OCI-LY1 (cell line): ENCODE data around the gene TEX13B.

Experiments used
- H2AFZ ChIP-seq: fragments of 200-600 bp; sonication (generic), shearing (Covaris generic); 2 replicates; pipeline ENCODE4 v1.6.0; 2014; ENCODE audit warnings: antibody characterized with exemption, mild to moderate bottlenecking, low read length
- H3F3A ChIP-seq: fragments of 200-600 bp; sonication (generic), shearing (Covaris generic); 2 replicates; pipeline ENCODE4 v1.6.0; 2014; ENCODE audit warnings: mild to moderate bottlenecking, antibody characterized with exemption, low read length, moderate library complexity; ENCODE audit not compliant: insufficient read depth
- H3K27ac ChIP-seq: fragments of 200-600 bp; sonication (generic); 2 replicates; pipeline ENCODE4 v1.5.1; 2014; ENCODE audit warnings: low read length, mixed run types, mild to moderate bottlenecking, low read depth; ENCODE audit not compliant: poor library complexity, severe bottlenecking
- H3K27me3 ChIP-seq: fragments of 200-600 bp; sonication (generic); 2 replicates; pipeline ENCODE4 v1.6.0; 2014; ENCODE audit warnings: antibody characterized with exemption, mild to moderate bottlenecking, low read length, moderate library complexity; ENCODE audit not compliant: insufficient read depth
- H3K36me3 ChIP-seq: fragments of 200-600 bp; sonication (generic); 2 replicates; pipeline ENCODE4 v1.6.1; 2014; ENCODE audit warnings: mild to moderate bottlenecking, antibody characterized with exemption, low read length, moderate library complexity, mixed read lengths; ENCODE audit not compliant: insufficient read depth
- H3K4me1 ChIP-seq: fragments of 200-600 bp; sonication (generic); 2 replicates; pipeline ENCODE4 v1.5.1; 2014; ENCODE audit warnings: mild to moderate bottlenecking, low read length, moderate library complexity; ENCODE audit not compliant: insufficient read depth, severe bottlenecking
- H3K4me2 ChIP-seq: fragments of 200-600 bp; sonication (generic), shearing (Covaris generic); 2 replicates; pipeline ENCODE4 v1.6.1; 2014; ENCODE audit warnings: low read length
- H3K4me3 ChIP-seq: fragments of 200-600 bp; sonication (generic); 2 replicates; pipeline ENCODE4 v1.5.1; 2014; ENCODE audit warnings: low read length, low read depth, mild to moderate bottlenecking, mixed read lengths; ENCODE audit not compliant: poor library complexity, severe bottlenecking
- H3K79me2 ChIP-seq: fragments of 200-600 bp; shearing (Covaris generic); 2 replicates; pipeline ENCODE4 v1.6.1; 2016; ENCODE audit warnings: mixed run types, low read length, mixed read lengths; ENCODE audit not compliant: insufficient read depth
- H3K9ac ChIP-seq: fragments of 200-600 bp; sonication (generic), shearing (Covaris generic); 2 replicates; pipeline ENCODE4 v1.6.1; 2014; ENCODE audit warnings: mild to moderate bottlenecking, low read length, mixed read lengths
- H3K9me2 ChIP-seq: fragments of 200-600 bp; sonication (generic), shearing (Covaris generic); 2 replicates; pipeline ENCODE4 v1.6.1; 2014; ENCODE audit warnings: low read depth, mild to moderate bottlenecking, low read length, mixed read lengths
- H3K9me3 ChIP-seq: fragments of 200-600 bp; shearing (Covaris generic); 2 replicates; pipeline ENCODE4 v1.6.1; 2014; ENCODE audit warnings: low read length, mixed read lengths
- H4K20me1 ChIP-seq: fragments of 200-600 bp; sonication (generic), shearing (Covaris generic); 2 replicates; pipeline ENCODE4 v1.6.0; 2016; ENCODE audit warnings: mild to moderate bottlenecking, low read length; ENCODE audit not compliant: insufficient read depth
- EZH2 ChIP-seq: fragments of 200-600 bp; sonication (generic), shearing (Covaris generic); IDR thresholded peaks from 2 replicates; pipeline ENCODE4 v1.8.0; 2017; ENCODE audit warnings: borderline replicate concordance, mixed run types, mild to moderate bottlenecking, antibody characterized with exemption, low read length, moderate library complexity, mixed read lengths
- TF ChIP-seq, protein P1 (sequence below): fragments of 200-600 bp; sonication (generic), shearing (Covaris generic); IDR thresholded peaks from 2 replicates; pipeline ENCODE4 v1.5.1; 2017; ENCODE audit warnings: mild to moderate bottlenecking, antibody characterized with exemption, low read length, moderate library complexity, mixed read lengths

Gene TEX13B

DNA sequence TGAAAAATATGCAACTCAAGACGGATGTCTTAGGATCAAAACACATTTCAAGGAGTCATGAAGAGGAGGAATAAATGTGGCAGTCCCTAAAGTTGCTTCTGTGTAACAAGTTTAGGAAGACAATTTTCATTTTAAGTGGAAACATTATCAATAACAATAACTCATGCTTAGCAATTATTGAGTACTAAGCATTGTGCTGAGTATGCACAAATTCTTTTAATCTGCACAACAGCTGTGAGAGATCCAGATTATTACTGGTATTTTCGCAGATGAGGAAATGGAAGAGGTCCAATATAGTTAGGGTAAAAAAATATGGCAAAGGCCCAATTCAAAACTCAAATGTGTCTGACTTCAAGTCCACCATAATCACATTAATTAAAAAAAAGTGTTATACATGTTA, 2.9 kb upstream of the TEX13B start:
- H3K9me2 ChIP-seq: no peaks in the 10 kb centered on the region
- H3K36me3 ChIP-seq: no peaks in the 10 kb centered on the region
- no peak overlapping the region for H3K4me3 ChIP-seq
- TF ChIP-seq, protein P1, sequence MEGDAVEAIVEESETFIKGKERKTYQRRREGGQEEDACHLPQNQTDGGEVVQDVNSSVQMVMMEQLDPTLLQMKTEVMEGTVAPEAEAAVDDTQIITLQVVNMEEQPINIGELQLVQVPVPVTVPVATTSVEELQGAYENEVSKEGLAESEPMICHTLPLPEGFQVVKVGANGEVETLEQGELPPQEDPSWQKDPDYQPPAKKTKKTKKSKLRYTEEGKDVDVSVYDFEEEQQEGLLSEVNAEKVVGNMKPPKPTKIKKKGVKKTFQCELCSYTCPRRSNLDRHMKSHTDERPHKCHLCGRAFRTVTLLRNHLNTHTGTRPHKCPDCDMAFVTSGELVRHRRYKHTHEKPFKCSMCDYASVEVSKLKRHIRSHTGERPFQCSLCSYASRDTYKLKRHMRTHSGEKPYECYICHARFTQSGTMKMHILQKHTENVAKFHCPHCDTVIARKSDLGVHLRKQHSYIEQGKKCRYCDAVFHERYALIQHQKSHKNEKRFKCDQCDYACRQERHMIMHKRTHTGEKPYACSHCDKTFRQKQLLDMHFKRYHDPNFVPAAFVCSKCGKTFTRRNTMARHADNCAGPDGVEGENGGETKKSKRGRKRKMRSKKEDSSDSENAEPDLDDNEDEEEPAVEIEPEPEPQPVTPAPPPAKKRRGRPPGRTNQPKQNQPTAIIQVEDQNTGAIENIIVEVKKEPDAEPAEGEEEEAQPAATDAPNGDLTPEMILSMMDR: no peak
- TF ChIP-seq EZH2: no peak
- H3K9ac ChIP-seq: no peak overlapping the region
- H3K27ac ChIP-seq: no peak overlapping the region
- H3K27me3 ChIP-seq: no peaks in the 10 kb centered on the region
- H3K4me2 ChIP-seq: no peak overlapping the region
- no peaks in the 10 kb centered on the region for H3K79me2 ChIP-seq
- no peak overlapping the region for H2AFZ ChIP-seq
- no peaks in the 10 kb centered on the region for H3F3A ChIP-seq
- H3K4me1 ChIP-seq: no peaks in the 10 kb centered on the region
- H4K20me1 ChIP-seq: no peaks in the 10 kb centered on the region
- no peaks in the 10 kb centered on the region for H3K9me3 ChIP-seq

DNA sequence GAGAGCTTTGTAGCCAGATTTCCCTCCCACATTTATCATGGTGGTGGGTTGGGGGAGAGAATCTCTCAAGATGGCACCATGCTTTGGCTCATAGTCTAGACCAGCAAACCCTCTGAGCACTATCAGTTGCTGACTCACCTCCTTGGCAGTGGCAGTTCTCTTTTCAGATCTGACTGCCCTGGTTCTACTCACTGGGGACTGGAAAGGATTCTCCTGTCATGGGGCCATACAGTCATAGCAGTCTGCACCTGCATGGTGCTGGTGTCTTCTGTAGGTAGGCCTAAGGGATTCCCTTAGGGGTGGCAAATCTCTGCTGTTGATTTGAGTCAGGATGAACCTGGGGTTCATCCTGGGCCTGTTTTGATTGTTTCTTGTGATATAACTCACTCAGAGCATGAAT, 2.6 kb downstream of the TEX13B start:
- Histone ChIP-seq H3F3A (no peaks in the 10 kb centered on the region), H3K9me3 (no peaks in the 10 kb centered on the region), H3K79me2 (no peaks in the 10 kb centered on the region), H2AFZ (no peak overlapping the region), H3K4me2 (no peak overlapping the region), H4K20me1 (no peaks in the 10 kb centered on the region), H3K9me2 (no peaks in the 10 kb centered on the region), H3K4me1 (no peaks in the 10 kb centered on the region), H3K36me3 (no peaks in the 10 kb centered on the region), H3K27ac (no peak overlapping the region), H3K4me3 (no peak overlapping the region), H3K27me3 (no peaks in the 10 kb centered on the region), H3K9ac (no peak overlapping the region)
- no peak for TF ChIP-seq EZH2
- TF ChIP-seq, protein P1: no peak

GRCh38 chrX:107978707-107979307, 3.4 kb downstream of the TEX13B start:
- no peak for TF ChIP-seq EZH2
- TF ChIP-seq, protein P1: peak; percentile 17; the same call in 1 of the 2 replicates
- Histone ChIP-seq H3K4me3 (no peak overlapping the region), H3F3A (no peaks in the 10 kb centered on the region), H3K4me1 (no peaks in the 10 kb centered on the region), H3K9me3 (no peaks in the 10 kb centered on the region), H4K20me1 (no peaks in the 10 kb centered on the region), H3K4me2 (no peak overlapping the region), H3K36me3 (no peaks in the 10 kb centered on the region), H3K9me2 (no peaks in the 10 kb centered on the region), H3K79me2 (no peaks in the 10 kb centered on the region), H2AFZ (no peak overlapping the region), H3K27ac (no peak overlapping the region), H3K27me3 (no peaks in the 10 kb centered on the region), H3K9ac (no peak overlapping the region)
